Endometrial microvascular endothelial cells (primary cell): ENCODE measurements around the gene WFDC13. TPM values are rescaled to one million over a fixed set of nuclear protein-coding genes. Genes with fewer than 3 reads are reported as not detected.
"Not testable (repeated sequence)": the region's sequence is repeated elsewhere in the genome, so short reads cannot be mapped to it uniquely, and the experiment has no call there.

Experiments used
- in situ Hi-C: cut with HindIII; loops from 2 replicates; pipeline ENCODE4 v1.10.0; 2017; ENCODE audit warnings: low sequenced_read_pairs, low pct_unique_long_range_greater_than_20kb; ENCODE audit errors: inconsistent ontology term
- total RNA-seq: library from RNA; depleted of rRNA; stranded (reverse); fragments of >200 nt; gene quantifications from one replicate; pipeline ENCODE4 v1.2.3, GENCODE V29; 2015; ENCODE audit errors: inconsistent ontology term

Gene WFDC13
- not detected for total RNA-seq

- in situ Hi-C loops, result no loop called here
Observed at GRCh38 chr20:45701873-45702272, at the start of gene WFDC13. Gene WFDC13 (plus strand): TSS chr20:45702038. CDS start chr20:45702124, 86 bp downstream.

- in situ Hi-C loops, result not testable (repeated sequence)
Observed at GRCh38 chr20:45657038-45657437, 44.8 kb upstream of the WFDC13 start.

- in situ Hi-C loops, result no loop called here
Observed at GRCh38 chr20:45670139-45670538, 31.7 kb upstream of the WFDC13 start, which contains the start of gene WFDC11. Gene WFDC11 (minus strand): TSS chr20:45670239. CDS start chr20:45650600, 19,639 bp downstream.

GRCh38 chr20:45672765-45673164, 29.1 kb upstream of the WFDC13 start:
- in situ Hi-C loops, result no loop called here

- in situ Hi-C loops, result no loop called here
Observed at GRCh38 chr20:45679650-45680049, 22.2 kb upstream of the WFDC13 start.

- in situ Hi-C loops, result no loop called here
Observed at GRCh38 chr20:45685896-45686295, 15.9 kb upstream of the WFDC13 start.

GRCh38 chr20:45693346-45693745, 8.5 kb upstream of the WFDC13 start:
- in situ Hi-C loops, result not testable (repeated sequence)

- in situ Hi-C loops, result no loop called here
Observed at GRCh38 chr20:45695496-45695895, 6.3 kb upstream of the WFDC13 start.

- in situ Hi-C loops, result no loop called here
Observed at GRCh38 chr20:45701104-45701503, 734 bp upstream of the WFDC13 start.

- in situ Hi-C loops, result no loop called here
Observed at GRCh38 chr20:45704969-45705637, 3.3 kb downstream of the WFDC13 start, which contains the start of gene WFDC10B. Gene WFDC10B (minus strand): TSS chr20:45705019. CDS start chr20:45685992, 19,027 bp downstream.

GRCh38 chr20:45716141-45716688, 14.4 kb downstream of the WFDC13 start:
- in situ Hi-C loops, result not testable (repeated sequence)

- in situ Hi-C loops, result no loop called here
Observed at GRCh38 chr20:45722047-45722446, 20.2 kb downstream of the WFDC13 start, which contains the start of gene SPINT4. Gene SPINT4 (plus strand): TSS chr20:45722347. CDS start chr20:45722368, 21 bp downstream.

- in situ Hi-C loops, result no loop called here
Observed at GRCh38 chr20:45725134-45725533, 23.3 kb downstream of the WFDC13 start.

- in situ Hi-C loops, result no loop called here
Observed at GRCh38 chr20:45727044-45727443, 25.2 kb downstream of the WFDC13 start.

- in situ Hi-C loops, result no loop called here
Observed at GRCh38 chr20:45732199-45732598, 30.4 kb downstream of the WFDC13 start.

GRCh38 chr20:45735552-45735951, 33.7 kb downstream of the WFDC13 start:
- in situ Hi-C loops, result no loop called here

- in situ Hi-C loops, result no loop called here
Observed at GRCh38 chr20:45735988-45736387, 34.1 kb downstream of the WFDC13 start.

GRCh38 chr20:45742596-45742995, 40.8 kb downstream of the WFDC13 start:
- in situ Hi-C loops, result no loop called here

- in situ Hi-C loops, result no loop called here
Observed at GRCh38 chr20:45745015-45745414, 43.2 kb downstream of the WFDC13 start.

GRCh38 chr20:45751721-45752120, 49.9 kb downstream of the WFDC13 start:
- in situ Hi-C loops, result no loop called here
